Measurements from ENCODE around the gene ARHGAP15.

DNA sequence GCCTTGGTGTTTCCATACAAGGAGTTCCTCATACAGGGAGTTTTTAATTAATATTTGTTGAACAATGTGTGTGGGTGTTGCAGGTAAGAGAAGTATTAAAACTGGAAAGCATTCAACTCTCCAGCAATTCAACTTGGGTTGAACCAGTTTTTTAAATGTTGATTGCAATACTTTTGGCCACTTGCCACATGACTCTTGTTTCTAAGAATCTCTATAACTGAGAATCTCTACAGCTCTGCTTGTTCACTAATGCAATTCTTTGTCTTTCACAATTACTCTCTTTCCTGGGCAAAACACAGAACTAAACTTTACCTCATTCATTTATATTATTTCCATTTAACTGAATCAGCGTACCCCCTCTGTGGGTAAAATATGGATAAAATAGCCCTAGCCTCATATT is 429.4 kb downstream of the ARHGAP15 start:
- TF ChIP-seq, protein P1, sequence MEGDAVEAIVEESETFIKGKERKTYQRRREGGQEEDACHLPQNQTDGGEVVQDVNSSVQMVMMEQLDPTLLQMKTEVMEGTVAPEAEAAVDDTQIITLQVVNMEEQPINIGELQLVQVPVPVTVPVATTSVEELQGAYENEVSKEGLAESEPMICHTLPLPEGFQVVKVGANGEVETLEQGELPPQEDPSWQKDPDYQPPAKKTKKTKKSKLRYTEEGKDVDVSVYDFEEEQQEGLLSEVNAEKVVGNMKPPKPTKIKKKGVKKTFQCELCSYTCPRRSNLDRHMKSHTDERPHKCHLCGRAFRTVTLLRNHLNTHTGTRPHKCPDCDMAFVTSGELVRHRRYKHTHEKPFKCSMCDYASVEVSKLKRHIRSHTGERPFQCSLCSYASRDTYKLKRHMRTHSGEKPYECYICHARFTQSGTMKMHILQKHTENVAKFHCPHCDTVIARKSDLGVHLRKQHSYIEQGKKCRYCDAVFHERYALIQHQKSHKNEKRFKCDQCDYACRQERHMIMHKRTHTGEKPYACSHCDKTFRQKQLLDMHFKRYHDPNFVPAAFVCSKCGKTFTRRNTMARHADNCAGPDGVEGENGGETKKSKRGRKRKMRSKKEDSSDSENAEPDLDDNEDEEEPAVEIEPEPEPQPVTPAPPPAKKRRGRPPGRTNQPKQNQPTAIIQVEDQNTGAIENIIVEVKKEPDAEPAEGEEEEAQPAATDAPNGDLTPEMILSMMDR (IDR thresholded peaks at IDR 0.05): no peak
- TF ChIP-seq POLR2A (IDR thresholded peaks at IDR 0.05): no peak

Data from adrenal gland (tissue), 5 donors.